IPS-18c (cell line): ENCODE measurements around the gene FYB2.

ENCODE experiments used
- H3K4me3 ChIP-seq: 2 replicates; pipeline ENCODE4 v1.7.0; 2013; ENCODE audit warnings: low read depth, mild to moderate bottlenecking, low read length, moderate library complexity; ENCODE audit not compliant: insufficient read depth
- H3K9me3 ChIP-seq: one replicate; pipeline ENCODE4 v1.6.1; 2013; ENCODE audit warnings: mild to moderate bottlenecking, low read length, moderate library complexity; ENCODE audit not compliant: control insufficient read depth, insufficient read depth

Gene FYB2

GRCh38 chr1:56837244-56837939 lies 18.2 kb upstream of the FYB2 start:
- Histone ChIP-seq H3K9me3 (no peaks in the 10 kb centered on the region), H3K4me3 (no peak overlapping the region)

GRCh38 chr1:56836359-56836758 lies 17.2 kb upstream of the FYB2 start:
- Histone ChIP-seq H3K9me3 (no peaks in the 10 kb centered on the region), H3K4me3 (no peak overlapping the region)

- Histone ChIP-seq H3K9me3 (no peaks in the 10 kb centered on the region), H3K4me3 (no peak overlapping the region)
Measured at GRCh38 chr1:56835657-56836056, 16.5 kb upstream of the FYB2 start.

GRCh38 chr1:56834137-56834900 lies 15.1 kb upstream of the FYB2 start:
- H3K9me3 ChIP-seq: no peaks in the 10 kb centered on the region
- no peak overlapping the region for H3K4me3 ChIP-seq

- no peaks in the 10 kb centered on the region for H3K9me3 ChIP-seq
- no peak overlapping the region for H3K4me3 ChIP-seq
Measured at GRCh38 chr1:56833088-56833487, 13.9 kb upstream of the FYB2 start.

- no peak overlapping the region for H3K4me3 ChIP-seq
- H3K9me3 ChIP-seq: no peaks in the 10 kb centered on the region
Measured at GRCh38 chr1:56831871-56832693, 12.9 kb upstream of the FYB2 start.

GRCh38 chr1:56830052-56830451 lies 10.8 kb upstream of the FYB2 start:
- Histone ChIP-seq H3K4me3 (no peak overlapping the region), H3K9me3 (no peaks in the 10 kb centered on the region)

GRCh38 chr1:56827711-56828110 lies 8.5 kb upstream of the FYB2 start:
- no peaks in the 10 kb centered on the region for H3K9me3 ChIP-seq
- H3K4me3 ChIP-seq: no peak overlapping the region

GRCh38 chr1:56825436-56825835 lies 6.2 kb upstream of the FYB2 start:
- H3K4me3 ChIP-seq: no peak overlapping the region
- H3K9me3 ChIP-seq: no peaks in the 10 kb centered on the region

- no peak overlapping the region for H3K4me3 ChIP-seq
- no peaks in the 10 kb centered on the region for H3K9me3 ChIP-seq
Measured at GRCh38 chr1:56824938-56825337, 5.7 kb upstream of the FYB2 start.

GRCh38 chr1:56824271-56824670 lies 5.1 kb upstream of the FYB2 start:
- H3K9me3 ChIP-seq: no peaks in the 10 kb centered on the region
- no peak overlapping the region for H3K4me3 ChIP-seq

- H3K9me3 ChIP-seq: no peaks in the 10 kb centered on the region
- no peak overlapping the region for H3K4me3 ChIP-seq
Measured at GRCh38 chr1:56821462-56821797, 2.2 kb upstream of the FYB2 start.

GRCh38 chr1:56820755-56821461 lies 1.7 kb upstream of the FYB2 start:
- no peak overlapping the region for H3K4me3 ChIP-seq
- no peaks in the 10 kb centered on the region for H3K9me3 ChIP-seq

GRCh38 chr1:56817716-56818463 lies 1.3 kb downstream of the FYB2 start:
- Histone ChIP-seq H3K9me3 (no peaks in the 10 kb centered on the region), H3K4me3 (no peak overlapping the region)

GRCh38 chr1:56816909-56817308 lies 2.3 kb downstream of the FYB2 start:
- no peak overlapping the region for H3K4me3 ChIP-seq
- H3K9me3 ChIP-seq: no peaks in the 10 kb centered on the region

GRCh38 chr1:56816264-56816663 lies 2.9 kb downstream of the FYB2 start:
- Histone ChIP-seq H3K4me3 (no peak overlapping the region), H3K9me3 (no peaks in the 10 kb centered on the region)

GRCh38 chr1:56814205-56814604 lies 5.0 kb downstream of the FYB2 start:
- H3K4me3 ChIP-seq: no peak overlapping the region
- H3K9me3 ChIP-seq: no peaks in the 10 kb centered on the region
